Muscle layer of colon (tissue), 2 donors: ENCODE measurements around the gene MPEG1.

Source experiments
- H3K27ac ChIP-seq: one replicate; pipeline ENCODE4 v1.7.0; 2013; ENCODE audit warnings: low read depth, mild to moderate bottlenecking, low read length, moderate library complexity
- H3K27me3 ChIP-seq, 2 donors: one replicate each; pipeline ENCODE4 v1.7.0; 2013; ENCODE audit warnings: low read length in 2 of 2, mild to moderate bottlenecking in 2 of 2; ENCODE audit not compliant: insufficient read depth in 2 of 2, control insufficient read depth in 1 of 2
- H3K36me3 ChIP-seq: one replicate; pipeline ENCODE4 v1.7.0; 2013; ENCODE audit warnings: mild to moderate bottlenecking, low read length; ENCODE audit not compliant: insufficient read depth
- H3K4me1 ChIP-seq: one replicate; pipeline ENCODE4 v1.7.0; 2013; ENCODE audit warnings: mild to moderate bottlenecking, low read length; ENCODE audit not compliant: insufficient read depth
- H3K4me3 ChIP-seq, 2 donors: one replicate each; pipeline ENCODE4 v1.7.0; 2013; ENCODE audit warnings: low read length in 2 of 2, low read depth in 1 of 2, mild to moderate bottlenecking in 1 of 2, moderate library complexity in 1 of 2
- H3K9ac ChIP-seq: one replicate; pipeline ENCODE4 v1.7.0; 2013; ENCODE audit warnings: low read length
- H3K9me3 ChIP-seq: one replicate; pipeline ENCODE4 v1.7.0; 2013; ENCODE audit warnings: mild to moderate bottlenecking, low read length
- donor health status: abdominal sarcoma.
- donor health status: Adenocarcinoma of cecum.

The MPEG1 gene

DNA sequence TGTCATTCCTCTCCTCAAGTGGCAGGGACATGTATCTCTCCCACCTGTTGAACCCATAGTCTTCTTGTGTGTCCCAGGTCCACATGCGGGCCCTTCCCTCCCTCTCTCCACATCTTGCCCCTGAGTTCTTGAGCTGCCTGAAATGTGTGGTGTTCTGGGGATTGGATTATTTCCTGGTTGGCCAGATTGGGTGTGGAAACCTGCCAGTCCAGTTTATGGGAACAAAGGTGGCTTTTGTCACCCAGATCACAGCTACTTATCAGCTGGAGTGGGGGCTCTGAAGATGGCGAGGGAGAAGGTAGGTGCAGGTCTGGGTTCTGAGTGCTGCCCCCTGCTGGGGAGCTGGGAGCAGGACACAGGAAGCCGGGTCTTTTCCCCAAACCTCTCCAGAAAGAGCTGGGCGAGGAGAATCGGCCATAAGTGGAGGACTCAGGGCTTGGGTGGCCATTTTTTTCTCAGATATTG is 26.6 kb downstream of the MPEG1 start:
- Histone ChIP-seq H3K4me3 (no peak overlapping the region), H3K36me3 (no peaks in the 10 kb centered on the region), H3K9me3 (no peaks in the 10 kb centered on the region), H3K9ac (no peak overlapping the region), H3K27ac (no peak overlapping the region), H3K4me1 (peaks cover 32% of the 10 kb centered on the region), H3K27me3 (no peaks in the 10 kb centered on the region)

DNA sequence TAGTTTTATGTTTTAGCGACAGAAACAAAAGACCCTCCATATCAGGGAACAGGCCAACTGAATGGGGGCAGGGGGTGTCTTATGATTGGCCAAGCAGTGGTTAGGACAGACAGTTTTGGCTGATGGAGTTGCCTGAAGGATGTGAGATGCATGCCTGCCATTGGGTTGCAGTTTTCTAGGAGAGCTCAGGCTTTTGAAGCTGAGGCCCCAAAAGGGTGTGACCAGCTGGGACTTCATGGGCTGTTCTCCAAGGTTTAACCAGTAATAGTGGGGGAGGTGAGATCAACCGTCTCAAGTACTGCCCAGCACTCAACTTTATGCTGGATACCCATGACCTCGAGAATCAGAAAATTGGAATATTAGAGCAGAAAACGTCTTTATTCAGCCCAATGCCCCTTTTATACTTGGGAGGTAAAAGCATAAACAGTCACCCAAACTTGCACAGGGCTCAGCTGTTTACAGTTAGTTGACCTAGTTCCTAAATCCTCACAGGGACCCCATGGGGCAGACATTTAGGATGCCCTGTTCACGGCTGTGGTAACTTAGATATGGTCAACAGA is 27.3 kb downstream of the MPEG1 start:
- Histone ChIP-seq H3K4me1 (peaks cover 32% of the 10 kb centered on the region), H3K36me3 (no peaks in the 10 kb centered on the region), H3K9ac (no peak overlapping the region), H3K9me3 (no peaks in the 10 kb centered on the region), H3K4me3 (no peak overlapping the region), H3K27me3 (no peaks in the 10 kb centered on the region), H3K27ac (no peak overlapping the region)

DNA sequence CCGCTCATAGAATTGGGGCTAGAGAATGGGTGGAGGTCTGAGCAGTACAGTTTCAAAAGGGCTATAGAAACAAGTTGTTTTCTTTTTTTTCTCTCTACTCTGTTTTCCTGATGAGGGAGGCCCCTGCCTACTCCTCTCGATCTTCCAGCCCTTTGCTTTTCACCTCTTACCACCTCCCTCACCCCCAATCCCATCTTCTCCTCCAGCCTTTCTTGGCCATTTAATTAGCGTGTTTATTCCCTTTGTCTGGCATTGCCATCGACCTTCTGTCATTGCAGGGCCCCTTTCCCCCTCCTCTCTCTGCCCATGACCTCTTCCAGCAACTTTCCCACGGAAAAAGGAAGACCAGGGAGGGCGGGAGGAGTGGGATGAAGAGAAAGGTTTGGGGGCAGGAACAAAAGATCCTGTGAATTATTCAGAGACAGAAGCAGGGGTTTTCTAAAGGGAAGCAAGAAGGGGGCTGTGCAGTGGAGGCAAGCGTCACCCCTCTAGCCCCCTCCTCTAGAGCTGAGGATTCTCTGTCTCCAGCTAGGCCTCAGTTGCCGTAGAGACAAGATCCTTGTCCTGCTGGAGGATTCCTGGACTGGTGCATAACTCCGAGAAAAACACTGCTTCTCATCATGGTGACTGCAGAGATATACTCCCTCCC is 27.9 kb downstream of the MPEG1 start:
- Histone ChIP-seq H3K9ac (no peak overlapping the region), H3K4me1 (peaks cover 32% of the 10 kb centered on the region), H3K4me3 (no peak overlapping the region)

GRCh38 chr11:59183771-59184170 is 29.0 kb downstream of the MPEG1 start:
- Histone ChIP-seq H3K9ac (no peak overlapping the region), H3K4me1 (peaks cover 32% of the 10 kb centered on the region), H3K9me3 (no peaks in the 10 kb centered on the region), H3K4me3 (no peak overlapping the region), H3K36me3 (no peaks in the 10 kb centered on the region), H3K27me3 (no peaks in the 10 kb centered on the region), H3K27ac (no peak overlapping the region)

More for the DNA sequence above, 27.9 kb downstream of the MPEG1 start:
- H3K9me3 ChIP-seq: no peaks in the 10 kb centered on the region
- no peak overlapping the region for H3K27ac ChIP-seq
- H3K27me3 ChIP-seq: no peaks in the 10 kb centered on the region
- no peaks in the 10 kb centered on the region for H3K36me3 ChIP-seq

DNA sequence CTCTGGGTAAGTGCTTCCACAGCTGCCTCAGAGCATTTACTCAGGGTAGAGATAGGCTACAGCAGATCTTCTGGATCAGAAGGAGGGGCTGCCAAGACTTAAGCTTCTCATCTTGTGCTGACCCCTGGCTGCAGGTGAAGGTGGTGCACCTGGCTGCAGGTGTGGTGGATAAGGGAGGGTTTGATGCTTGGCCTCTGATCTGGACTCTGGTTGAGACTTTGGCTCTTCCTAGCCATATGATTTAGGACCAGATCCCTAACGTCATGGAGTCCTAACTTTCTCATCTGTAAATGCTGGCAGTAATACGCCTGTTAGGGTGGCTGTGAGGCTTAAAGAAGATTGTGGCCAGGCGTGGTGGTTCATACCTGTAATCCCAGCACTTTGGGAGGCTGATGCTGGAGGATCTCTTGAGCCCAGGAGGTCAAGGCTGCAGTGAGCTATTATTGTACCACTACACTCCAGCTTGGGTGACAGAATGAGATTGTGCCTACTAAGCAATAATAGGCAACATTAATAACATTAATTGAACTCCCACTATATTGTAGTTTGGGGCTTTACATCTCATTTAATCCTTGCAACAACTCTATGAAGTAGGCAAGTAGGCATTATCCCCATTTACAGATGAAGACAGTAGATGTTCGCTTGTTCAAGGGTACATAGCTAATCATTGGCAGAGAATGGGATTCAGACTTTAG is 30.1 kb downstream of the MPEG1 start:
- no peak overlapping the region for H3K4me3 ChIP-seq
- no peak overlapping the region for H3K27ac ChIP-seq
- H3K4me1 ChIP-seq: peaks cover 32% of the 10 kb centered on the region
- H3K36me3 ChIP-seq: no peaks in the 10 kb centered on the region
- H3K9me3 ChIP-seq: no peaks in the 10 kb centered on the region
- no peaks in the 10 kb centered on the region for H3K27me3 ChIP-seq
- H3K9ac ChIP-seq: no peak overlapping the region

GRCh38 chr11:59181746-59182456 is 30.8 kb downstream of the MPEG1 start:
- H3K4me1 ChIP-seq: peaks cover 26% of the 10 kb centered on the region
- no peak overlapping the region for H3K4me3 ChIP-seq
- H3K27ac ChIP-seq: no peak overlapping the region
- no peak overlapping the region for H3K9ac ChIP-seq
- no peaks in the 10 kb centered on the region for H3K27me3 ChIP-seq
- no peaks in the 10 kb centered on the region for H3K36me3 ChIP-seq
- no peaks in the 10 kb centered on the region for H3K9me3 ChIP-seq

GRCh38 chr11:59180907-59181306 is 31.8 kb downstream of the MPEG1 start:
- Histone ChIP-seq H3K4me3 (no peak overlapping the region), H3K36me3 (no peaks in the 10 kb centered on the region), H3K4me1 (peaks cover 19% of the 10 kb centered on the region), H3K27ac (no peak overlapping the region), H3K27me3 (no peaks in the 10 kb centered on the region), H3K9me3 (no peaks in the 10 kb centered on the region), H3K9ac (no peak overlapping the region)

- Histone ChIP-seq H3K4me3 (no peak overlapping the region), H3K36me3 (no peaks in the 10 kb centered on the region), H3K4me1 (peaks cover 12% of the 10 kb centered on the region), H3K9me3 (no peaks in the 10 kb centered on the region), H3K27me3 (no peaks in the 10 kb centered on the region), H3K27ac (no peak overlapping the region), H3K9ac (no peak overlapping the region)
These were observed 32.5 kb downstream of the MPEG1 start for GRCh38 chr11:59180168-59180776.

- H3K4me1 ChIP-seq: peaks cover 2% of the 10 kb centered on the region
- H3K9me3 ChIP-seq: no peaks in the 10 kb centered on the region
- no peaks in the 10 kb centered on the region for H3K27me3 ChIP-seq
- H3K9ac ChIP-seq: no peak overlapping the region
- no peak overlapping the region for H3K4me3 ChIP-seq
- no peak overlapping the region for H3K27ac ChIP-seq
- H3K36me3 ChIP-seq: no peaks in the 10 kb centered on the region
These were observed 33.6 kb downstream of the MPEG1 start for GRCh38 chr11:59179121-59179520.

DNA sequence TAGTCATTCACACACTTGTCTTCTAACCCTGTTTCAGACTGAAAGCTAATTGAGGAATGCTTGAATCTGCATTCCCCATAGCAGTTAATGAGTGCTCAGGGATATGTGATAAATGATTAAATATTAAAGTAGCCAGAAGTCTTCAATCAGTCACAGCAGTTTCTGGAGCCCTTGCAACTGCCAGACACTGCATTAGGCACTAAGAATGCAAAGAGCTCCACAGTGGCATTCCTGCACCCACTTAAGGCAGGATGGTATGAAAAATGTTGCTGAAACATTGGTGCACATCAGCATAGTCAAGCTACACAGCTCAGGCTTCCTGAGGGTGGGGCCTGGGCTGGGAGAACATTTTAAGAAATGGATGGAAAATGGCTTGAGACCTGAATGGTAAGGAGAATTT is 34.3 kb downstream of the MPEG1 start:
- Histone ChIP-seq H3K36me3 (no peaks in the 10 kb centered on the region), H3K27ac (no peak overlapping the region), H3K4me3 (no peak overlapping the region), H3K27me3 (no peaks in the 10 kb centered on the region), H3K4me1 (no peaks in the 10 kb centered on the region), H3K9ac (no peak overlapping the region), H3K9me3 (no peaks in the 10 kb centered on the region)

DNA sequence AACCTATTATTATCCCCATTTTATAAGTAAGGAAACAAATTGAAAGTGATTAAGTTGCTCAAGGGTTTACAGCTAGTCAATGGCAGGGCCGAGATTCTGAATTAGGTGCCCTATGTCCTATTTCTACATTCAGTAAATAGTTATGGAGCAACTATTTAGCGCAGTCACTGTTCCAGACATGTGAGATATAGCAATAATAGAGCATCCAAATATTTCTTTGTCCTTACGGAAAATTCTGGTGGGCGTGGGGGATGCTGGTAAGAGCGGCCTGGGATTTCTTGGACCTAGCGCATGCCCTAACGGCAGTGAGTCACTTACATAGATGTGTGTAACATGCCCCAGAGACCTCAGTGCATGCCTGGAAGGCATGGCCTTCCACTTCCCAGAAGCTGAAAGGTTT is 36.4 kb downstream of the MPEG1 start:
- no peak overlapping the region for H3K4me3 ChIP-seq
- no peaks in the 10 kb centered on the region for H3K36me3 ChIP-seq
- H3K9me3 ChIP-seq: no peaks in the 10 kb centered on the region
- no peak overlapping the region for H3K9ac ChIP-seq
- H3K4me1 ChIP-seq: peaks cover 8% of the 10 kb centered on the region
- no peak overlapping the region for H3K27ac ChIP-seq
- H3K27me3 ChIP-seq: no peaks in the 10 kb centered on the region
